ENCODE results near the gene HCST.

- TF ChIP-seq, protein P1, sequence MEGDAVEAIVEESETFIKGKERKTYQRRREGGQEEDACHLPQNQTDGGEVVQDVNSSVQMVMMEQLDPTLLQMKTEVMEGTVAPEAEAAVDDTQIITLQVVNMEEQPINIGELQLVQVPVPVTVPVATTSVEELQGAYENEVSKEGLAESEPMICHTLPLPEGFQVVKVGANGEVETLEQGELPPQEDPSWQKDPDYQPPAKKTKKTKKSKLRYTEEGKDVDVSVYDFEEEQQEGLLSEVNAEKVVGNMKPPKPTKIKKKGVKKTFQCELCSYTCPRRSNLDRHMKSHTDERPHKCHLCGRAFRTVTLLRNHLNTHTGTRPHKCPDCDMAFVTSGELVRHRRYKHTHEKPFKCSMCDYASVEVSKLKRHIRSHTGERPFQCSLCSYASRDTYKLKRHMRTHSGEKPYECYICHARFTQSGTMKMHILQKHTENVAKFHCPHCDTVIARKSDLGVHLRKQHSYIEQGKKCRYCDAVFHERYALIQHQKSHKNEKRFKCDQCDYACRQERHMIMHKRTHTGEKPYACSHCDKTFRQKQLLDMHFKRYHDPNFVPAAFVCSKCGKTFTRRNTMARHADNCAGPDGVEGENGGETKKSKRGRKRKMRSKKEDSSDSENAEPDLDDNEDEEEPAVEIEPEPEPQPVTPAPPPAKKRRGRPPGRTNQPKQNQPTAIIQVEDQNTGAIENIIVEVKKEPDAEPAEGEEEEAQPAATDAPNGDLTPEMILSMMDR (IDR thresholded peaks at IDR 0.05) = no peak
- no peak for TF ChIP-seq POLR2AphosphoS5 (IDR thresholded peaks at IDR 0.05)
- no peak for TF ChIP-seq POLR2A (IDR thresholded peaks at IDR 0.05)
Measured at GRCh38 chr19:35944556-35944955, 42.2 kb downstream of the HCST start.
